ENCODE measurements around the gene PTBP2.
"Not testable (repeated sequence)": the region's sequence is repeated elsewhere in the genome, so short reads cannot be mapped to it uniquely, and the experiment has no call there.

DNA sequence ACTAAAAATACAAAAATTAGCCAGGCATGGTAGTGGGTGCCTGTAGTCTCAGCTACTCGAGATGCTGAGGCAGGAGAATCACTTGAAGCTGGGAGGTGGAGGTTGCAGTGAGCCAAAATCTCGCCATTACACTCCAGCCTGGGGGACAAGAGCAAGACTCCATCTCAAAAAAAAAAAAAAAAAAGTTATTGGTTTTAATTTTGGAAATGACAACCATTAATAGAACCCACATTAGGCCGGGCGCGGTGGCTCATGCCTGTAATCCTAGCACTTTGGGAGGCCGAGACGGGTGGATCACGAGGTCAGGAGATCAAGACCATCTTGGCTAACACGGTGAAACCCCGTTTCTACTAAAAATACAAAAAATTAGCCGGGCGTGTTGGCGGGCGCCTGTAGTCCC, 80.1 kb downstream of the PTBP2 start:
- TF ChIP-seq ZNF274 (IDR thresholded peaks at IDR 0.05; ENCODE audit: low read depth, low read length); SUZ12 (IDR thresholded peaks at IDR 0.05; ENCODE audit: extremely low read depth, insufficient read depth, insufficient read length); YY1 (IDR thresholded peaks at IDR 0.05; ENCODE audit: insufficient read depth, insufficient read length): not testable (repeated sequence)

All from NT2/D1 (cell line).